ENCODE measurements around the gene AMY1A.
"Not testable (repeated sequence)": the region's sequence is repeated elsewhere in the genome, so short reads cannot be mapped to it uniquely, and the experiment has no call there.

Gene AMY1A

DNA sequence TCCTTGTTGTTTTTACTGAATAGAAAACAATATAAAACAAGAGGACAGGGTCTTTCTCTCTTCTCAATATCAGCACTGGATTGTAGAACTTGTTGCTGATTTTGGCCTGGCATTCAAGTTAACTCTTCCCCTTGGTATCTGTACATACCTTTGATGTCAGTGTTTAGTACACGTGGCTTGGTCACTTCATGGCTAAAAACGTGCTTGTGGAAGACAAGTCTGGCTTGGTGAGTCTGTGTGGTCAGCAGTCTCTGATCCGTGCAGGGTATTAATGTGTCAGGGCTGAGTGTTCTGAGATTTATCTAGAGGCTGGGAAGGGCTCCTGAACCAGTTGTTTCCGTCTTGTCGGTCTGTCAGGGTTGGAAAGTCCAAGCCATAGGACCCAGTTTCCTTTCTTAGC is at the start of gene AMY1A:
AMY1A (plus strand) TSS at position 301 of the 400 bp plus-strand sequence. CDS start 571 bp downstream, outside the sequence.
- not testable (repeated sequence) for DNase-seq

DNA sequence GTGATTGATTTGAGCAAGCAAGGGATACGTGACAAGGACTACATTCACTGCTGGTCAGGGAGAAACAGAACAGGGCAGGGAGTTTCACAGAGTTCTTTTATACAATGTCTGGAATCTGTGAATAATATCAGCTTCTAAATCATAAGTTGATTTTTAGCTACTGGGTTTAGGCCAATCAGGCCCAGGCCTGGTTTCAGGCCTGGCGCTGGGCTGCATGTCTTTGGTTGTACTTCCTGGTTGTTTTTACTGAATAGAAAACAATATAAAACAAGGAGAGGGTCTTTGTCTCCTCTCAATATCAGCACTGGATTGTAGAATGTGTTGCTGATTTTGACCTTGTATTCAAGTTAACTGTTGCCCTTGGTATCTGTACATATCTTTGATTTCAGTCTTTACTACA is 39.2 kb upstream of the AMY1A start:
- no peak for DNase-seq

DNA sequence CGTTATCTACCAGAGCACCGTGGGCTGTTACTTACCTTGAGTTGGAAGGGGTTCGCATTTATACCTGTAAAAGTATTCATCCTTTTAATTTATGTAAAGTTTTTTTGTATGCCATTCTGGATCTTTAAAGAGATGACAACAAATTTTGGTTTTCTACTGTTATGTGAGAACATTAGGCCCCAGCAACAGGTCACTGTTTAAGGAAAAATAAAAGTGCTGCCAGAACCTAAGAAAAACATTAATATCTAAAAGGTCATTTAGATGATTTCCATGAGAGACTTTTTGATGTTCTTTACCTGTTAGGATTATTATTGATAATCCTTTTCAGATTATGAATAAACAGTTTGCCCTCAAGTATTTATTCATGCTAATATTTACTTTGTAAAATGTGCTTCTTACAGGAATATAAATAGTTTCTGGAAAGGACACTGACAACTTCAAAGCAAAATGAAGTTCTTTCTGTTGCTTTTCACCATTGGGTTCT is 38.5 kb upstream of the AMY1A start, which contains the start of gene AMY2A:
AMY2A (plus strand) TSS at position 434 of the 484 bp plus-strand sequence; CDS start at position 448, 14 bp downstream.
- DNase-seq, result not testable (repeated sequence)

DNA sequence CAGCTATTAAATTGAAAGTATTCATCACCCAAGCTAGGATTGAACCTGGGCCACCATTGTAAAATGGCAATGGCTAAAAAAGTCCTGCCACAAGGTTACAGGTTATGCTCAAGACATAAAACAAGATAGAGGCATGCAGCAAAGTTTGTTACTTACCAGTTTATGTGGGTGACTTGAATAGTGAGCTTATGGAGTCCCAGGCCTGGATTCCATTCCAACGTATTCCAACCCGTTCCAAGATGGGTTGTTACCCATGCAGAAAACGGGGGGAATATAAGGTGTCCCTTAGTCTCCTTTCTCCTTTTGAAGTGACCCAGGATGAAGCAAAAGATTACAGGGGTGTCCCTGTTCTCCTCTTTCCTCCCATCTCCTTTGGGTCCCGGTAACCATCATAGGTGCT is 28.1 kb upstream of the AMY1A start:
- DNase-seq, result not testable (repeated sequence)

DNA sequence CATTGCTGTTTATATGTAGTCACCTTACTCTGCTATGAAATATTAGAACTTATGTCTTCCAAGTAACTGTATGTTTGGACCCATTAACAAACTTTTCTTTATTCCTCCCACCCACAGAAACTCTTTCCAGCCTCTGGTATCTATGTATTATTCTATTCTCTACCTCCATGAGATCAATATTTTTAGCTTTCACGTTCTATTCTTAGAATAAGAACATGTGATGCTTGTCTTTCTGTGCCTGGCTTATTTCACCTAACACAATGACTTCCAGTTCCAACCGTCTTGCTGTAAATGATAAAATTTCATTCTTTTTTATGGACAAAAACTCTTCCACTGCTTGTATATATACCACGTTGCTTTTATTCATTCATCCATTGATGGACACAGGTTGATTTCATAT is 14.4 kb upstream of the AMY1A start:
- not testable (repeated sequence) for DNase-seq

DNA sequence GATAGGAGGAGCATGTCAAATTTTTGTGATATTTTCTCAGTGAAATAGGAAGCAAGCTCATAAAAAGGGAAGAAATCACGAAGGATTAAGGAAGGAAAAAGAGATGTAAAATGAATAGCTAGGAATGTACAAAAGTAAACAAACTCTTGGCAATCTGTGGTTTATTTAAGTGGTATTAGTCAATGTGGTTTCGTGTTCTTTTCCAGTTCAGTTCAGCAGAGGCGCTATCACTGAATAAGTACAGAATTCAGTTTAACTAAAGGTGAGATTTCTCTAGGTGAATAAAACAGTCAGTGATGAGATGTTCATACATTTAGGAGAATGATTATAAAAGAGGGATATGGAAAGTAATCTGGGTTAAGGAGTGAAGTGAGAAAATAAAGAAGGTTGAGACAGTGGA is 11.7 kb upstream of the AMY1A start:
- not testable (repeated sequence) for DNase-seq

DNA sequence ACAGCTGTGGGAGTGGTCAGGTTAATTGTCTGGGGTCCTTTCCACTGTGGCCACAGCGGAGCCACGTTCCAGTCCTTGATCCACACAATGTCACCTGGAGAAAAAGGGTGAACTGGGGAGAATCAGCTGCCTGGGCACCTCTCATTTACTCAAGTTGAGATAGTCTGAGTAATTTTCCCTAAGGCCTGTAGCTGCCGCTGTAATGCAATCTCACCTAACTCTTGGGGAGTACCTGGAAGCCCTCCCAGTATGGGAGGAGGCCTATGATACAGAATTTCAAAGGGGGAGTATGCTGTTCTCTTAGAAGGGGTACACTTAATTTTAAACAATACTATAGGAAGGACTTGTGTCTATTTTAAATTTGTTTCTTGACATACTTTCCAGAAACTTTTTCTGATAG is 5.3 kb upstream of the AMY1A start:
- not testable (repeated sequence) for DNase-seq

DNA sequence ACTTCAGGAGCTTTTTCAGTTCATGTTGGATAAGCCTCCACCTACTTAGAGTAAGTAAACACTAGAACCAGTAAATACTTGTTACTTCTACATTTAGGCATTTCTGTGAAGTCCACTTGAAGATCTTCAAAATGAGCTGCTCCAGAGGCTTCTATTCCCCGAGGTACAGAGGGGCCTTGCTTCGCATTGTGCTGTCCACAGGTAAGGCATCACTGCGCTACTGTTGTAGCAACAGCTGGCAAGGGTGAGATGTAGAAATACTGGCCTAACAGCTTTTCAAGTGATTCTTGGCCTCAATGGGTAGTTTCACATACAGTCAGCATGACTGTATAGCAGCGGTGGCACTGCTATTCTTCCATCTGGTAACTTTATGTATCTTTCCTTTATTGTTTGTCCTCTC is 4.7 kb upstream of the AMY1A start:
- DNase-seq, result not testable (repeated sequence)

DNA sequence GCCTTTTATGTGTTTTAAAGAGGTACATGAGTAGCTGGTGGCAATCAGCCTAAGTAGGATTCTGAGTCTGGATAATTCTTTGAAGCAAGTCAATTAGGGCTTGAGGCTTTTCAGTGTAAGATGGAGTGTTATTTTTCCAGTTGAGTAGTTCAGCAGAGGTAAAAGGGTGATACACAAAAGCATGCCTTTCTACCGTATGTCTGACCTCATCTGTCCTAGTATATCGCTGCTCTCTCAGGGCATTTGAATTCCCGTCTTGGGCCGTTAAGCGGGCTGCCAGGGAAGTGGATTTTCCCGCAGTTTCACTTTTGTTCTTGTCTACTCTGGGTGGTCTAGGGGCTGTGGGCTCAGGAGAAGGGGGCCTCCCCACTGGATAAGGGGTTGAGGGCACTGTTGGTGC is 1.4 kb upstream of the AMY1A start:
- not testable (repeated sequence) for DNase-seq

DNA sequence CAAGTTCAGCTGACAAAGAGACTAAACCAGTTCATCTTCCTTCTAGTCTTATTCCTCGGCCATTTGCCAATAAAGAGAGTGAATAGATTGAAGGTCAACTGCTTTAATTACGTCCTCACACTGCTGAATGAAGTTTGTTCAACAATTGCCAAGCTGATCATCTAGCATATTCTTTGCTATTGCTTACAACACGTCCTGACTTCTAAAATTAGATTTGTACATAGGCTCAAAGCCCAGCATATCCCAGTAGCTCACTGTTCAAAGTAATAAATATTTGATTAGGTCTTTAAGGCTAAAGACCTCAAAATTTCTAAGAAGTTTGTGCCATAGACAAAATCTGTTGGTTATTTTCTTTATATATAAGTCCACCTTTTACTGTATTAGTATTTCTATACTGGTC is 20.8 kb downstream of the AMY1A start:
- not testable (repeated sequence) for DNase-seq

DNA sequence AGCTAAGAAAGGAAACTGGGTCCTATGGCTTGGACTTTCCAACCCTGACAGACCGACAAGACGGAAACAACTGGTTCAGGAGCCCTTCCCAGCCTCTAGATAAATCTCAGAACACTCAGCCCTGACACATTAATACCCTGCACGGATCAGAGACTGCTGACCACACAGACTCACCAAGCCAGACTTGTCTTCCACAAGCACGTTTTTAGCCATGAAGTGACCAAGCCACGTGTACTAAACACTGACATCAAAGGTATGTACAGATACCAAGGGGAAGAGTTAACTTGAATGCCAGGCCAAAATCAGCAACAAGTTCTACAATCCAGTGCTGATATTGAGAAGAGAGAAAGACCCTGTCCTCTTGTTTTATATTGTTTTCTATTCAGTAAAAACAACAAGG is 40.5 kb downstream of the AMY1A start, which contains the start of gene AMY1B:
AMY1B (minus strand) TSS at position 101 of the 400 bp plus-strand sequence. CDS start 571 bp downstream, outside the sequence.
- DNase-seq, result not testable (repeated sequence)

DNA sequence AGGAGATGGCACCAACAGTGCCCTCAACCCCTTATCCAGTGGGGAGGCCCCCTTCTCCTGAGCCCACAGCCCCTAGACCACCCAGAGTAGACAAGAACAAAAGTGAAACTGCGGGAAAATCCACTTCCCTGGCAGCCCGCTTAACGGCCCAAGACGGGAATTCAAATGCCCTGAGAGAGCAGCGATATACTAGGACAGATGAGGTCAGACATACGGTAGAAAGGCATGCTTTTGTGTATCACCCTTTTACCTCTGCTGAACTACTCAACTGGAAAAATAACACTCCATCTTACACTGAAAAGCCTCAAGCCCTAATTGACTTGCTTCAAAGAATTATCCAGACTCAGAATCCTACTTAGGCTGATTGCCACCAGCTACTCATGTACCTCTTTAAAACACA is 41.9 kb downstream of the AMY1A start:
- not testable (repeated sequence) for DNase-seq

DNA sequence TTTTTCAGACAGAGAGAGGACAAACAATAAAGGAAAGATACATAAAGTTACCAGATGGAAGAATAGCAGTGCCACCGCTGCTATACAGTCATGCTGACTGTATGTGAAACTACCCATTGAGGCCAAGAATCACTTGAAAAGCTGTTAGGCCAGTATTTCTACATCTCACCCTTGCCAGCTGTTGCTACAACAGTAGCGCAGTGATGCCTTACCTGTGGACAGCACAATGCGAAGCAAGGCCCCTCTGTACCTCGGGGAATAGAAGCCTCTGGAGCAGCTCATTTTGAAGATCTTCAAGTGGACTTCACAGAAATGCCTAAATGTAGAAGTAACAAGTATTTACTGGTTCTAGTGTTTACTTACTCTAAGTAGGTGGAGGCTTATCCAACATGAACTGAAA is 45.1 kb downstream of the AMY1A start:
- not testable (repeated sequence) for DNase-seq

DNA sequence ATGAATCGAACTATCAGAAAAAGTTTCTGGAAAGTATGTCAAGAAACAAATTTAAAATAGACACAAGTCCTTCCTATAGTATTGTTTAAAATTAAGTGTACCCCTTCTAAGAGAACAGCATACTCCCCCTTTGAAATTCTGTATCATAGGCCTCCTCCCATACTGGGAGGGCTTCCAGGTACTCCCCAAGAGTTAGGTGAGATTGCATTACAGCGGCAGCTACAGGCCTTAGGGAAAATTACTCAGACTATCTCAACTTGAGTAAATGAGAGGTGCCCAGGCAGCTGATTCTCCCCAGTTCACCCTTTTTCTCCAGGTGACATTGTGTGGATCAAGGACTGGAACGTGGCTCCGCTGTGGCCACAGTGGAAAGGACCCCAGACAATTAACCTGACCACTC is 45.7 kb downstream of the AMY1A start:
- DNase-seq, result not testable (repeated sequence)

DNA sequence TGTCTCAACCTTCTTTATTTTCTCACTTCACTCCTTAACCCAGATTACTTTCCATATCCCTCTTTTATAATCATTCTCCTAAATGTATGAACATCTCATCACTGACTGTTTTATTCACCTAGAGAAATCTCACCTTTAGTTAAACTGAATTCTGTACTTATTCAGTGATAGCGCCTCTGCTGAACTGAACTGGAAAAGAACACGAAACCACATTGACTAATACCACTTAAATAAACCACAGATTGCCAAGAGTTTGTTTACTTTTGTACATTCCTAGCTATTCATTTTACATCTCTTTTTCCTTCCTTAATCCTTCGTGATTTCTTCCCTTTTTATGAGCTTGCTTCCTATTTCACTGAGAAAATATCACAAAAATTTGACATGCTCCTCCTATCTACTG is 52.1 kb downstream of the AMY1A start:
- DNase-seq, result not testable (repeated sequence)

DNA sequence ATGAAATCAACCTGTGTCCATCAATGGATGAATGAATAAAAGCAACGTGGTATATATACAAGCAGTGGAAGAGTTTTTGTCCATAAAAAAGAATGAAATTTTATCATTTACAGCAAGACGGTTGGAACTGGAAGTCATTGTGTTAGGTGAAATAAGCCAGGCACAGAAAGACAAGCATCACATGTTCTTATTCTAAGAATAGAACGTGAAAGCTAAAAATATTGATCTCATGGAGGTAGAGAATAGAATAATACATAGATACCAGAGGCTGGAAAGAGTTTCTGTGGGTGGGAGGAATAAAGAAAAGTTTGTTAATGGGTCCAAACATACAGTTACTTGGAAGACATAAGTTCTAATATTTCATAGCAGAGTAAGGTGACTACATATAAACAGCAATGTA is 54.8 kb downstream of the AMY1A start:
- DNase-seq, result not testable (repeated sequence)

All from right hindlimb (tissue), 1 donor.